Superior temporal gyrus (tissue), 1 donor: ENCODE measurements around the gene OSBPL3.
"Not testable (repeated sequence)": the region's sequence is repeated elsewhere in the genome, so short reads cannot be mapped to it uniquely, and the experiment has no call there.

Source experiments
- DNase-seq: peaks from one replicate; pipeline ENCODE4 v3.0.0-alpha.2; 2016; ENCODE audit errors: extremely low spot score

The OSBPL3 gene

GRCh38 chr7:24794751-24795406 is 185.1 kb downstream of the OSBPL3 start:
- DNase-seq = not testable (repeated sequence)

- DNase-seq = no peak
Observed at GRCh38 chr7:24793982-24794648, 185.9 kb downstream of the OSBPL3 start.

GRCh38 chr7:24788961-24789576 is 190.9 kb downstream of the OSBPL3 start:
- DNase-seq = no peak

- DNase-seq = no peak
Observed at GRCh38 chr7:24788075-24788474, 191.9 kb downstream of the OSBPL3 start.

GRCh38 chr7:24786941-24787340 is 193.0 kb downstream of the OSBPL3 start:
- DNase-seq = no peak

GRCh38 chr7:24786306-24786705 is 193.7 kb downstream of the OSBPL3 start:
- DNase-seq = no peak

- no peak for DNase-seq
Observed at GRCh38 chr7:24784277-24784676, 195.7 kb downstream of the OSBPL3 start.

- no peak for DNase-seq
Observed at GRCh38 chr7:24783698-24784097, 196.3 kb downstream of the OSBPL3 start.

GRCh38 chr7:24781106-24781505 is 198.9 kb downstream of the OSBPL3 start:
- DNase-seq = no peak

- DNase-seq = no peak
Observed at GRCh38 chr7:24779283-24779655, 200.7 kb downstream of the OSBPL3 start.

- no peak for DNase-seq
Observed at GRCh38 chr7:24778543-24779282, 201.3 kb downstream of the OSBPL3 start.

GRCh38 chr7:24777806-24778205 is 202.2 kb downstream of the OSBPL3 start:
- no peak for DNase-seq

- no peak for DNase-seq
Observed at GRCh38 chr7:24773646-24774045, 206.3 kb downstream of the OSBPL3 start.

GRCh38 chr7:24769851-24770250 is 210.1 kb downstream of the OSBPL3 start:
- DNase-seq = no peak

- DNase-seq = no peak
Observed at GRCh38 chr7:24769014-24769830, 210.8 kb downstream of the OSBPL3 start.

- DNase-seq = no peak
Observed at GRCh38 chr7:24767878-24768569, 212.0 kb downstream of the OSBPL3 start.

GRCh38 chr7:24764972-24765744 is 214.8 kb downstream of the OSBPL3 start:
- DNase-seq = no peak

- no peak for DNase-seq
Observed at GRCh38 chr7:24764011-24764410, 216.0 kb downstream of the OSBPL3 start.

- no peak for DNase-seq
Observed at GRCh38 chr7:24763303-24763901, 216.6 kb downstream of the OSBPL3 start.

- DNase-seq = no peak
Observed at GRCh38 chr7:24762771-24763170, 217.2 kb downstream of the OSBPL3 start.
